ENCODE data around the gene MYRFL.

DNA sequence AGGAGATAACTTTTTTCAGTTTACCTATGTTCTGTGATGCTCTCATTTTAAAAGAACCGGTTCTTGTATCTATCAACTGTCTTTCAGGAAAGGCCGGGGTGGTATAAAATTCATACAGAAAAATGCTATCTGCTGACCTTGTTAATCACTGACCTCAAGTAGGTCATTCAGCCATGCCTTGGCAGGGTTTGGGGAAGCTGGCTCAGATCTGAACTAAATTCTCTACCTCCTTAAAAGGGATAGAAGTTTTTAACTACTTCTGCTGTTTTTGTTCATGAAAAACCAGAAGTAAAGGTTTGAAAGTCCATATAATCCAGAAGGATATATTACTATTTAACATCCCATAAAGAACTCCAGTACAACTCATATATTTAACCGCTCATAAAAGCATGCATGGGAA is 10.1 kb downstream of the MYRFL start:
- TF ChIP-seq, protein P1, sequence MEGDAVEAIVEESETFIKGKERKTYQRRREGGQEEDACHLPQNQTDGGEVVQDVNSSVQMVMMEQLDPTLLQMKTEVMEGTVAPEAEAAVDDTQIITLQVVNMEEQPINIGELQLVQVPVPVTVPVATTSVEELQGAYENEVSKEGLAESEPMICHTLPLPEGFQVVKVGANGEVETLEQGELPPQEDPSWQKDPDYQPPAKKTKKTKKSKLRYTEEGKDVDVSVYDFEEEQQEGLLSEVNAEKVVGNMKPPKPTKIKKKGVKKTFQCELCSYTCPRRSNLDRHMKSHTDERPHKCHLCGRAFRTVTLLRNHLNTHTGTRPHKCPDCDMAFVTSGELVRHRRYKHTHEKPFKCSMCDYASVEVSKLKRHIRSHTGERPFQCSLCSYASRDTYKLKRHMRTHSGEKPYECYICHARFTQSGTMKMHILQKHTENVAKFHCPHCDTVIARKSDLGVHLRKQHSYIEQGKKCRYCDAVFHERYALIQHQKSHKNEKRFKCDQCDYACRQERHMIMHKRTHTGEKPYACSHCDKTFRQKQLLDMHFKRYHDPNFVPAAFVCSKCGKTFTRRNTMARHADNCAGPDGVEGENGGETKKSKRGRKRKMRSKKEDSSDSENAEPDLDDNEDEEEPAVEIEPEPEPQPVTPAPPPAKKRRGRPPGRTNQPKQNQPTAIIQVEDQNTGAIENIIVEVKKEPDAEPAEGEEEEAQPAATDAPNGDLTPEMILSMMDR (IDR thresholded peaks at IDR 0.05) = no peak
- TF ChIP-seq POLR2A (IDR thresholded peaks at IDR 0.05) = no peak
